AG04449 (cell line): Measurements from ENCODE around the gene GMDS.

Experiments used
- CTCF ChIA-PET: fragments of 350-600 bp; formaldehyde crosslinking; extraction: SDS; loops from one replicate; lab custom pipeline; 2021; ENCODE audit warnings: antibody characterized with exemption; lab: Yijun Ruan, JAX
- POLR2A ChIA-PET: fragments of 400-600, 350-600 bp; formaldehyde crosslinking; extraction: SDS; loops from one replicate; lab custom pipeline; 2020; ENCODE audit warnings: antibody characterized with exemption, inconsistent platforms; lab: Yijun Ruan, JAX
- DNase-seq: peaks from one replicate; pipeline ENCODE4 v3.0.0-alpha.2; 2010; ENCODE audit warnings: low read depth, low spot score
- H3K4me3 ChIP-seq: 2 replicates; pipeline ENCODE4 v1.5.1; 2011; ENCODE audit warnings: low read depth, mild to moderate bottlenecking, control low read depth, low read length
- TF ChIP-seq, protein P1 (sequence below): IDR thresholded peaks from one replicate; pipeline ENCODE4 v1.5.1; 2011; ENCODE audit warnings: mild to moderate bottlenecking, moderate library complexity, low read length, control low read depth, inconsistent platforms; ENCODE audit not compliant: insufficient read depth; ENCODE audit errors: missing control alignments

GMDS gene

DNA sequence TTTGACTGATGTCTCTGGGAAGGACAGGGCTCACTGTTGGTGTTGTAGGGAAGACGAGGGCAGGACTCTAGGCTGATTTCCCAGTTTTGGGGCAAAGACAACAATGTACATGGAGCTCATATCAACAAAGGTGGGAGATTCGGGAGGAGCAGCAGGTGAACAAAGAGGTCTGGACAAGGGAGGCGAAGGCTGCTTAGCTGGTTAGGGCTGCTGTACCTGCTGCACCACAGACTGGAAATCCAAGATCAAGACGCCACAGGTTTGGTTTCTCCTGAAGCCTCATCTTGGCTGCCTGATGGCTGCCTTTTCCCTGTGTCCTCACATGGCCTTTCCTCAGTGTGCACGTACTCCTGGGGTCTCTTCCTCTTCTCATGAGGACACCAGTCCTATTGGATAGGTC lies 348.5 kb downstream of the GMDS start:
- POLR2A ChIA-PET: no interaction called here
- CTCF ChIA-PET: interaction anchor here (1.4 kb wide), 1 partner anchor 15 kb away, joined by 3 read pairs; no protein-coding TSS in a partner anchor
- TF ChIP-seq, protein P1, sequence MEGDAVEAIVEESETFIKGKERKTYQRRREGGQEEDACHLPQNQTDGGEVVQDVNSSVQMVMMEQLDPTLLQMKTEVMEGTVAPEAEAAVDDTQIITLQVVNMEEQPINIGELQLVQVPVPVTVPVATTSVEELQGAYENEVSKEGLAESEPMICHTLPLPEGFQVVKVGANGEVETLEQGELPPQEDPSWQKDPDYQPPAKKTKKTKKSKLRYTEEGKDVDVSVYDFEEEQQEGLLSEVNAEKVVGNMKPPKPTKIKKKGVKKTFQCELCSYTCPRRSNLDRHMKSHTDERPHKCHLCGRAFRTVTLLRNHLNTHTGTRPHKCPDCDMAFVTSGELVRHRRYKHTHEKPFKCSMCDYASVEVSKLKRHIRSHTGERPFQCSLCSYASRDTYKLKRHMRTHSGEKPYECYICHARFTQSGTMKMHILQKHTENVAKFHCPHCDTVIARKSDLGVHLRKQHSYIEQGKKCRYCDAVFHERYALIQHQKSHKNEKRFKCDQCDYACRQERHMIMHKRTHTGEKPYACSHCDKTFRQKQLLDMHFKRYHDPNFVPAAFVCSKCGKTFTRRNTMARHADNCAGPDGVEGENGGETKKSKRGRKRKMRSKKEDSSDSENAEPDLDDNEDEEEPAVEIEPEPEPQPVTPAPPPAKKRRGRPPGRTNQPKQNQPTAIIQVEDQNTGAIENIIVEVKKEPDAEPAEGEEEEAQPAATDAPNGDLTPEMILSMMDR: no peak
- no peak for DNase-seq
- no peak overlapping the region for H3K4me3 ChIP-seq

DNA sequence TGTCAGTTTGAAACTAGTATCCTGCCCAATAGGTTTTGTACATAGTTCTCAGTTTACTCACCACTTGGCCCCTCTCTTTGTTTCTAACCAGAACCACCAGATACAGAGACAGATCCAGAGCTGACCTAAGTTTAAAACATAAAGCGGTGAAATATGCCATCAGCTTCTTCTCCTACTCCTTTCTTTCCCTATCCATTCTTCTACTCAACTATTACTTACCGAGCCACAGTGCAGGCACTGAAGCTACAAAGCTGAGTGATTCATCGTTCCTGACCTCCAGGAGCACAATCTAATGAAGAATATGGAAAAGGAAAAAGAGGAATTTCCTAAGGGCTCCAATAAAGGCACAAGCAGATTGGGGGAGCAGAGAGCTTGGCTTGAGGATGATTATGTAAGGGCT lies 349.7 kb downstream of the GMDS start:
- TF ChIP-seq, protein P1: no peak
- DNase-seq: no peak
- H3K4me3 ChIP-seq: no peak overlapping the region
- ChIA-PET POLR2A (no interaction called here), CTCF (interaction anchor here (1.4 kb wide), 2 partner anchors 16 to 209 kb away, joined by 3 read pairs; no protein-coding TSS in a partner anchor)

DNA sequence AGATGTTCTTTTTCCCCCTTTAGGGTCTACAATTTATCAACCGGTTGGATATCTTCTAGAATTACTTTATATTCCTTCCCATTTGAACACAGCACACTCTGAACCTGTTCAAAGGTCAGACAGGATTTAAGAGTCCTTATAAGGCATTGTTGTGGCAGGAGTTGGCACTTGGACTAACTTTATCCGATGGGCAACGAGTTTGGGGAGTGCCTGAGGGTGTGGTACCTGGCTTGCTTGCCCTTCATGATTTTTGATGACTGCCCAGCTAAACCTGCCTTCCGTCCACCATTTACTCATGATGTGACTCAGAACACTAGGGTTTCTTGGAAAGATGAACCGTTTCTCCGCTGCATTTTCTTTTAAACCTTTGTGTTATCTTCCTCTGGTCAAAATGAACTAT lies 350.5 kb downstream of the GMDS start:
- TF ChIP-seq, protein P1: no peak
- DNase-seq: no peak
- no peak overlapping the region for H3K4me3 ChIP-seq
- ChIA-PET CTCF (interaction anchor here (2.9 kb wide), 1 partner anchor 210 kb away, joined by 18 read pairs; no protein-coding TSS in a partner anchor), POLR2A (no interaction called here)

DNA sequence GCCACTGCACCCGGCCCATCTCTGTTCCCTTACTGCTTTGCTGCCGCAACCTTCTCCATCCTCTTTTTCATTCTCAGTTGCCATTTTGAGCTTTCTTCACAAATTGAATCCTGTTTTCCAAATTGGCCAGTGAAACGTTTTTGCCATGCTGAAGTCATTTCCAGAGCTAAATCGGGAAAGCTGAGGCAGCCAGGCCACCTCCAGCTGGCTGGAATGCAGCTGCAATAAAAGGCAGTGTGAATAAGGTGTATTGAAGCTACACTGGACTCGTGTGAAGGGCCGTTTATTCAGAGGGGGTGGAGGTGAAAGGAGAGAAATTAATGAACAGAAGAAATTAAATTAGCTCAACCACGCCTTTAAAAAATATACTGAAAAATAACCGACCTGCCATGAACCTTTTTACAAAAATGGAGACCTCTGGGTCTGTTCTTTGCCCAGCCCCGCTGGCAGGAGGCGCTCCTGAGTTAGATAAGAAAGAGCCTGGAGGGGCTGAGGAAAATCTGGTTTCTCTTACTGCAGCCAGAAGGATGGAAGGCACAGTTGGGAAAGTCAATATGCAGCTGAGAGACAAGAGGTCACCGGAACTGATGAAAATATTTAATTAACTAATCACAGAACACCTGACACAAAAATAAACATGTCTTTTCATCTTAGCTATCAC lies 351.8 kb downstream of the GMDS start:
- ChIA-PET CTCF (interaction anchor here (0.7 to 2.9 kb wide), 14 partner anchors 10 to 556 kb away, joined by 3 to 18 read pairs (median 4); partner anchors contain the start of gene FOXC1), POLR2A (no interaction called here)
- H3K4me3 ChIP-seq: no peak overlapping the region
- no peak for DNase-seq
- TF ChIP-seq, protein P1: peak; percentile 22

DNA sequence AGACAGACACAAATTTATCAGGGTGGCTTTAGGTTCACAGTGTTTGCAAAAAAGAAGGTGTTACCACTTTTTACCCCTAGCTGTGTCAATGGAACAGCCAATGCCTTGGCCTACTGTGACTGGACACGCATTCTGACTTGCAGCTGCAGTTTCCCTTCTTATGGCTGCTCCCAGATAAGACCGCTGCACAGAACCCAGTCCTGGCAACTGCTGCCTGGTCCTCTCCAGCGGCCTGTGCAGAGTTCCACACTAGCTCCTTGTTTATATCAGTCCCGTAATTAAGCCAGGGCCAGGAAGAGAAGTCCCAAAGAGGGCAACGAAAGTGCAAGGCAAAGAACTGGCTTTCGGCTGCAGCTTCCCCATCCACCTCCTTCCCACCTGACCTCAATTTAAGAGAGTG lies 352.7 kb downstream of the GMDS start:
- CTCF ChIA-PET: interaction anchor here (1.0 to 2.9 kb wide), 7 partner anchors 9 to 555 kb away, joined by 3 to 18 read pairs (median 5); no protein-coding TSS in a partner anchor

DNA sequence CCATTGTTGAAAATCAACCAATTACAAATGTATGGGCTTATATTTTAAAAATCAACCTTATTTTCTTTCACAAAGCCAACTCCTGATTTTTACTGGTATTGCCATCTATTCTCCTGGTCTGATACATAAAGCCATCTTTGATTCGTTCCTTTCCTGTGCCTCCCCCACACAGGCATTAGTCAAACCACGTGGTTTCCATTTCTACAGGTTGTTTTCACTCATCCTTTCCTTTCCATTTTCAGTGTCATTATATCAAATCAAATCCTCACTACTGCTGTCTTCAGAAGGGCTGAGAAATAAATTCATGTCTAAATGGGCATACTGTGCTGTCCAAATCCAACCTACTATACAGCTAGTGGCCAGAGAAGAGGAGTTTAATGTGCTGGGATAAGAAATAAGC lies 354.4 kb downstream of the GMDS start:
- TF ChIP-seq, protein P1: no peak
- no peak overlapping the region for H3K4me3 ChIP-seq
- ChIA-PET CTCF (no interaction called here), POLR2A (no interaction called here)
- DNase-seq: no peak

More for the DNA sequence above, 352.7 kb downstream of the GMDS start:
- POLR2A ChIA-PET: no interaction called here
- TF ChIP-seq, protein P1: no peak
- no peak overlapping the region for H3K4me3 ChIP-seq
- no peak for DNase-seq
